ENCODE data around the gene UBXN1. TPM values are rescaled to one million over a fixed set of nuclear protein-coding genes. Genes with fewer than 3 reads are reported as not detected.

The UBXN1 gene
- total RNA-seq, 1 experiment from 2014 or later = 94.2 TPM

DNA sequence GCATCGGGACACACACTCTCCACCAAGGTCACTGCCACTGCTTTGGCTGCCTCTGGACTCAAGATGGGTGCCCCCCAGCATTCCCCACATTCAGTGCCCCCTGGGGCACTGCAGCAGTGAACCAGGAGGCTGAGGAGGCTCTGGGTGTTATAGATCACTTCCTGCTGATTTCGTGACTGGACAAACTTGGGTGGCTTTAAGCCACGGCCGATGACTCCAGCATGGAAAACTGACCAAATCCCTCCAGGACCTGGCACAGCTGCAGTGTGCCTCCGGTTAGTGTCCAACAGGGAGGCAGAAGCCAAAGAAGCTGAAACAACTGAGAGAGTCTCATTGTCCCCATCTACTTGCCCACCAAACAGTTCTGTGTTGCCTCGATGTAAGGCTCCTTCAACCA lies 31.3 kb downstream of the UBXN1 start (continued):
- TF ChIP-seq TCF7L2 (IDR thresholded peaks at IDR 0.05; ENCODE audit: borderline replicate concordance, extremely low read depth, insufficient read depth, insufficient read length) = no peak
- no peak for TF ChIP-seq EZH2 (IDR thresholded peaks at IDR 0.05)
- no peak for TF ChIP-seq SIN3A (IDR thresholded peaks at IDR 0.05; ENCODE audit: low read depth)
- TF ChIP-seq, protein P1, sequence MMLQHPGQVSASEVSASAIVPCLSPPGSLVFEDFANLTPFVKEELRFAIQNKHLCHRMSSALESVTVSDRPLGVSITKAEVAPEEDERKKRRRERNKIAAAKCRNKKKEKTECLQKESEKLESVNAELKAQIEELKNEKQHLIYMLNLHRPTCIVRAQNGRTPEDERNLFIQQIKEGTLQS (IDR thresholded peaks at IDR 0.05) = no peak
- TF ChIP-seq ZBTB33 (IDR thresholded peaks at IDR 0.05; ENCODE audit: extremely low read depth, insufficient replicate concordance, low read length) = no peak
- TF ChIP-seq MAX (IDR thresholded peaks at IDR 0.05) = no peak
- TF ChIP-seq POLR2A (IDR thresholded peaks at IDR 0.05; ENCODE audit: borderline replicate concordance, extremely low read depth, insufficient read depth, insufficient read length) = no peak

GRCh38 chr11:62646825-62647608 lies 31.9 kb downstream of the UBXN1 start:
- Histone ChIP-seq H3K9me2 (ENCODE audit: insufficient read depth) (no peaks in the 10 kb centered on the region), H3K79me2 (ENCODE audit: insufficient read depth, low read length) (peaks cover 65% of the 10 kb centered on the region), H3K27me3 (ENCODE audit: insufficient read depth, low read length) (no peaks in the 10 kb centered on the region), H3K4me2 (ENCODE audit: low read length) (peak overlapping the region; percentile 84), H3K4me3 (replicated peaks in 1 of 2; ENCODE audit: low read depth in 1 of 2, low read length in 2 of 2) (no peak overlapping the region), H3K9me3 (ENCODE audit: control insufficient read depth in 1 of 2, insufficient read depth in 1 of 2, low read depth in 1 of 2, low read length in 2 of 2) (no peaks in the 10 kb centered on the region), H3K4me1 (ENCODE audit: control insufficient read depth in 1 of 2, insufficient read depth in 2 of 2, low read length in 2 of 2) (peaks cover 11 to 24% of the 10 kb centered on the region in 2 experiments), H4K20me1 (ENCODE audit: insufficient read depth) (no peaks in the 10 kb centered on the region), H2AFZ (ENCODE audit: low read depth, low read length, poor library complexity, severe bottlenecking) (no peak overlapping the region), H3K9ac (ENCODE audit: low read length) (no peak overlapping the region), H3K27ac (ENCODE audit: low read depth, low read length) (peak overlapping the region; percentile 41; the same call in 1 of the 2 replicates), H3K36me3 (ENCODE audit: control insufficient read depth in 1 of 2, insufficient read depth in 2 of 2, low read length in 2 of 2) (peaks cover 10 to 22% of the 10 kb centered on the region in 2 experiments; a peak in 3 of 4 replicates)
- no peak for DNase-seq (ENCODE audit: low read depth, low spot score)
- RAD21 ChIA-PET (ENCODE audit: low non-redundant PET in 1 of 2, low total read pairs in 2 of 2, uncharacterized antibody in 2 of 2, unreplicated experiment in 2 of 2) = interaction anchor here in 1 of 2 experiments (0.6 kb wide), 1 partner anchor 247 kb away, joined by 3 read pairs; no protein-coding TSS in a partner anchor
- CTCF ChIA-PET = interaction anchor here (1.6 kb wide), 1 partner anchor 222 kb away, joined by 4 read pairs; no protein-coding TSS in a partner anchor
- intact Hi-C loops (cut with micrococcal nuclease) = loop anchor here (5.0 kb wide), 1 partner anchor 35 kb away; the partner anchor contains the start of genes EML3 and ROM1
- BruUV-seq (replicated peaks) = no TSS peak
- peak; percentile 21 for ATAC-seq
- TF ChIP-seq EGR1 (IDR thresholded peaks at IDR 0.05; ENCODE audit: low read depth) (no peak), SRF (IDR thresholded peaks at IDR 0.05; ENCODE audit: low read depth) (no peak)
- POLR2A ChIA-PET = interaction anchor here (0.8 to 14.1 kb wide), 5 partner anchors 8 to 194 kb away, joined by 3 to 195 read pairs (median 5); partner anchors contain the start of genes B3GAT3, C11orf98 and CSKMT

Measured in HCT116 (cell line).